HEK293 (cell line): ENCODE measurements around the gene MC2R.

ENCODE experiments used
- CTCF ChIA-PET: fragments of 350-600 bp; formaldehyde crosslinking; extraction: SDS; loops from one replicate; lab custom pipeline; 2021; ENCODE audit warnings: antibody characterized with exemption; lab: Yijun Ruan, JAX
- POLR2A ChIA-PET: fragments of 300-600 bp; formaldehyde crosslinking; extraction: SDS; loops from one replicate; lab custom pipeline; 2020; ENCODE audit warnings: antibody characterized with exemption, inconsistent platforms; lab: Yijun Ruan, JAX
- H3K27ac ChIP-seq: fragments of 200-500 bp; sonication (Bioruptor generic); 2 replicates; pipeline ENCODE4 v1.5.1; 2014; ENCODE audit warnings: low read depth, low read length, control low read depth, inconsistent platforms; ENCODE audit errors: extremely low read depth
- H3K36me3 ChIP-seq, 2 experiments: fragments of 200-500 bp in 1 of 2; sonication (Bioruptor generic) in 1 of 2; 1 replicate in 1 of 2; 2 replicates in 1 of 2; pipeline ENCODE4 v1.5.1; 2014 to 2017; ENCODE audit warnings: inconsistent platforms in 2 of 2, low read length in 2 of 2; ENCODE audit not compliant: control insufficient read depth in 2 of 2, insufficient read depth in 1 of 2
- H3K4me1 ChIP-seq: fragments of 200-500 bp; sonication (Bioruptor generic); 2 replicates; pipeline ENCODE4 v1.5.1; 2014; ENCODE audit warnings: mild to moderate bottlenecking, low read length, inconsistent platforms; ENCODE audit not compliant: control insufficient read depth, insufficient read depth
- H3K4me3 ChIP-seq: 2 replicates; pipeline ENCODE4 v1.5.1; 2011; ENCODE audit warnings: low read depth, mild to moderate bottlenecking, control low read depth, low read length, moderate library complexity
- H3K9me3 ChIP-seq: fragments of 200-500 bp; sonication (Bioruptor generic); 2 replicates; pipeline ENCODE4 v1.5.1; 2014; ENCODE audit warnings: low read depth, low read length, inconsistent platforms; ENCODE audit not compliant: control insufficient read depth, insufficient read depth
- SCRT1 ChIP-seq: fragments of 450-650 bp; formaldehyde crosslinking; IDR thresholded peaks from 2 replicates; pipeline ENCODE4 v1.5.1; 2016; ENCODE audit warnings: missing biosample characterization, missing genetic modification characterization, borderline replicate concordance
- SP3 ChIP-seq: fragments of 450-650 bp; formaldehyde crosslinking; IDR thresholded peaks from 2 replicates; pipeline ENCODE4 v1.5.1; 2016; ENCODE audit warnings: missing biosample characterization, missing genetic modification characterization
- TRIM28 ChIP-seq: IDR thresholded peaks from 2 replicates; pipeline ENCODE4 v1.6.1; 2011; ENCODE audit warnings: low read length, control low read depth, borderline replicate concordance
- ZBTB17 ChIP-seq: fragments of 450-650 bp; formaldehyde crosslinking; IDR thresholded peaks from 2 replicates; pipeline ENCODE4 v1.5.1; 2016; ENCODE audit warnings: missing biosample characterization, missing genetic modification characterization
- ZBTB7A ChIP-seq: fragments of 450-650 bp; formaldehyde crosslinking; IDR thresholded peaks from 2 replicates; pipeline ENCODE4 v1.5.1; 2016; ENCODE audit warnings: low read depth, missing biosample characterization, missing genetic modification characterization
- ZEB2 ChIP-seq: fragments of 450-650 bp; formaldehyde crosslinking; IDR thresholded peaks from 2 replicates; pipeline ENCODE4 v1.5.1; 2016; ENCODE audit warnings: missing biosample characterization, missing genetic modification characterization
- ZFP69B ChIP-seq: fragments of 450-650 bp; formaldehyde crosslinking; IDR thresholded peaks from 2 replicates; pipeline ENCODE4 v1.5.1; 2016; ENCODE audit warnings: missing biosample characterization, missing genetic modification characterization
- ZNF112 ChIP-seq: fragments of 450-650 bp; formaldehyde crosslinking; IDR thresholded peaks from 2 replicates; pipeline ENCODE4 v1.5.0; 2017; ENCODE audit warnings: missing biosample characterization, missing genetic modification characterization
- ZNF24 ChIP-seq: fragments of 450-650 bp; formaldehyde crosslinking; IDR thresholded peaks from 2 replicates; pipeline ENCODE4 v1.5.1; 2016; ENCODE audit warnings: missing biosample characterization, missing genetic modification characterization
- ZNF292 ChIP-seq: fragments of 450-650 bp; formaldehyde crosslinking; IDR thresholded peaks from 2 replicates; pipeline ENCODE4 v1.5.1; 2016; ENCODE audit warnings: low read depth, missing biosample characterization, missing genetic modification characterization, borderline replicate concordance
- ZNF341 ChIP-seq: fragments of 450-650 bp; formaldehyde crosslinking; IDR thresholded peaks from 2 replicates; pipeline ENCODE4; 2016; ENCODE audit warnings: low read depth, missing biosample characterization, missing genetic modification characterization
- ZNF404 ChIP-seq: fragments of 450-650 bp; formaldehyde crosslinking; IDR thresholded peaks from 2 replicates; pipeline ENCODE4 v1.5.1; 2017; ENCODE audit warnings: missing biosample characterization, missing genetic modification characterization
- ZNF433 ChIP-seq: fragments of 450-650 bp; formaldehyde crosslinking; IDR thresholded peaks from 2 replicates; pipeline ENCODE4 v1.5.1; 2016; ENCODE audit warnings: missing biosample characterization, missing genetic modification characterization, low read depth
- ZNF510 ChIP-seq: fragments of 450-650 bp; formaldehyde crosslinking; IDR thresholded peaks from 2 replicates; pipeline ENCODE4 v1.5.1; 2018; ENCODE audit warnings: mild to moderate bottlenecking, missing genetic modification characterization, missing biosample characterization; ENCODE audit not compliant: insufficient replicate concordance
- ZNF530 ChIP-seq: fragments of 450-650 bp; formaldehyde crosslinking; IDR thresholded peaks from 2 replicates; pipeline ENCODE4 v1.5.1; 2016; ENCODE audit warnings: low read depth, missing biosample characterization, missing genetic modification characterization
- ZNF561 ChIP-seq: fragments of 450-650 bp; IDR thresholded peaks from 2 replicates; pipeline ENCODE4 v1.5.1; 2018; ENCODE audit warnings: missing biosample characterization, missing genetic modification characterization, borderline replicate concordance
- ZNF621 ChIP-seq: fragments of 450-650 bp; formaldehyde crosslinking; IDR thresholded peaks from 2 replicates; pipeline ENCODE4 v1.5.1; 2017; ENCODE audit warnings: missing biosample characterization, missing genetic modification characterization
- ZNF785 ChIP-seq: fragments of 450-650 bp; formaldehyde crosslinking; IDR thresholded peaks from 2 replicates; pipeline ENCODE4 v1.5.1; 2016; ENCODE audit warnings: missing biosample characterization, missing genetic modification characterization
- ZNF830 ChIP-seq: fragments of 450-650 bp; IDR thresholded peaks from 2 replicates; pipeline ENCODE4 v1.5.0; 2018; ENCODE audit warnings: missing biosample characterization, missing genetic modification characterization, low read depth, mild to moderate bottlenecking, moderate library complexity
- TF ChIP-seq, protein P1 (sequence below): fragments of 450-650 bp; formaldehyde crosslinking; IDR thresholded peaks from 2 replicates; pipeline ENCODE4 v1.5.1; 2016; ENCODE audit warnings: missing biosample characterization, missing genetic modification characterization
- TF ChIP-seq, protein P2 (sequence below): fragments of 450-650 bp; formaldehyde crosslinking; IDR thresholded peaks from 2 replicates; pipeline ENCODE4 v1.5.1; 2016; ENCODE audit warnings: missing biosample characterization, missing genetic modification characterization
- TF ChIP-seq, protein P3 (sequence below): fragments of 450-650 bp; formaldehyde crosslinking; IDR thresholded peaks from 2 replicates; pipeline ENCODE4 v1.5.1; 2016; ENCODE audit warnings: missing biosample characterization, missing genetic modification characterization
- TF ChIP-seq, protein P4 (sequence below): fragments of 450-650 bp; formaldehyde crosslinking; IDR thresholded peaks from 2 replicates; pipeline ENCODE4; 2016; ENCODE audit warnings: missing biosample characterization, missing genetic modification characterization
- TF ChIP-seq, protein P5 (sequence below): fragments of 450-650 bp; formaldehyde crosslinking; IDR thresholded peaks from 2 replicates; pipeline ENCODE4 v1.5.1; 2016; ENCODE audit warnings: missing biosample characterization, missing genetic modification characterization, borderline replicate concordance

The MC2R gene

DNA sequence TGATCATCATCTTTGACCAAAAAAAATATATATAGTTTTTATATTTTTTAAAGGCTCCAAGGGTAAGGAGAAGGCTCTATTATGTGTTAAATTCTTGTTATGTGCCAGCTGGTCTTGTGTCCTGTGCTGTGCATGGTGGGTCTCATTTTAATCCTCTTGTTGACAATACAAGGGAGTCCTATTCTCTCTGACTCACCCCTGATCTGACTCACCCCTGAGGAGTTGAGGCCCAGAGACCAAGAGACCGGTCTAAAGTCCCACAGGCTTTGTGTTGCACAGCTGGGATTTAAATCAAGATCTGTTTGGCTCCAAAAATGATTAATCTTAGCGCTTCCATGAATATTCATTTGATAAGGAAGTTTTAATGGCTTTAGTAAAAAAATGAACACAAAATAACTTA lies 25.7 kb downstream of the MC2R start:
- no peak overlapping the region for H3K4me3 ChIP-seq
- CTCF ChIA-PET: no interaction called here
- TF ChIP-seq ZNF561 (no peak), ZNF24 (no peak)
- TF ChIP-seq, protein P1, sequence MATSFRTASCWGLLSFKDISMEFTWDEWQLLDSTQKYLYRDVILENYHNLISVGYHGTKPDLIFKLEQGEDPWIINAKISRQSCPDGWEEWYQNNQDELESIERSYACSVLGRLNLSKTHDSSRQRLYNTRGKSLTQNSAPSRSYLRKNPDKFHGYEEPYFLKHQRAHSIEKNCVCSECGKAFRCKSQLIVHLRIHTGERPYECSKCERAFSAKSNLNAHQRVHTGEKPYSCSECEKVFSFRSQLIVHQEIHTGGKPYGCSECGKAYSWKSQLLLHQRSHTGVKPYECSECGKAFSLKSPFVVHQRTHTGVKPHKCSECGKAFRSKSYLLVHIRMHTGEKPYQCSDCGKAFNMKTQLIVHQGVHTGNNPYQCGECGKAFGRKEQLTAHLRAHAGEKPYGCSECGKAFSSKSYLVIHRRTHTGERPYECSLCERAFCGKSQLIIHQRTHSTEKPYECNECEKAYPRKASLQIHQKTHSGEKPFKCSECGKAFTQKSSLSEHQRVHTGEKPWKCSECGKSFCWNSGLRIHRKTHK (tag by site-specific recombination): no peak
- TF ChIP-seq, protein P2, sequence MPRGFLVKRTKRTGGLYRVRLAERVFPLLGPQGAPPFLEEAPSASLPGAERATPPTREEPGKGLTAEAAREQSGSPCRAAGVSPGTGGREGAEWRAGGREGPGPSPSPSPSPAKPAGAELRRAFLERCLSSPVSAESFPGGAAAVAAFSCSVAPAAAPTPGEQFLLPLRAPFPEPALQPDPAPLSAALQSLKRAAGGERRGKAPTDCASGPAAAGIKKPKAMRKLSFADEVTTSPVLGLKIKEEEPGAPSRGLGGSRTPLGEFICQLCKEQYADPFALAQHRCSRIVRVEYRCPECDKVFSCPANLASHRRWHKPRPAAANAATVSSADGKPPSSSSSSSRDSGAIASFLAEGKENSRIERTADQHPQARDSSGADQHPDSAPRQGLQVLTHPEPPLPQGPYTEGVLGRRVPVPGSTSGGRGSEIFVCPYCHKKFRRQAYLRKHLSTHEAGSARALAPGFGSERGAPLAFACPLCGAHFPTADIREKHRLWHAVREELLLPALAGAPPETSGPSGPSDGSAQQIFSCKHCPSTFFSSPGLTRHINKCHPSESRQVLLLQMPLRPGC: no peak
- TF ChIP-seq, protein P3, sequence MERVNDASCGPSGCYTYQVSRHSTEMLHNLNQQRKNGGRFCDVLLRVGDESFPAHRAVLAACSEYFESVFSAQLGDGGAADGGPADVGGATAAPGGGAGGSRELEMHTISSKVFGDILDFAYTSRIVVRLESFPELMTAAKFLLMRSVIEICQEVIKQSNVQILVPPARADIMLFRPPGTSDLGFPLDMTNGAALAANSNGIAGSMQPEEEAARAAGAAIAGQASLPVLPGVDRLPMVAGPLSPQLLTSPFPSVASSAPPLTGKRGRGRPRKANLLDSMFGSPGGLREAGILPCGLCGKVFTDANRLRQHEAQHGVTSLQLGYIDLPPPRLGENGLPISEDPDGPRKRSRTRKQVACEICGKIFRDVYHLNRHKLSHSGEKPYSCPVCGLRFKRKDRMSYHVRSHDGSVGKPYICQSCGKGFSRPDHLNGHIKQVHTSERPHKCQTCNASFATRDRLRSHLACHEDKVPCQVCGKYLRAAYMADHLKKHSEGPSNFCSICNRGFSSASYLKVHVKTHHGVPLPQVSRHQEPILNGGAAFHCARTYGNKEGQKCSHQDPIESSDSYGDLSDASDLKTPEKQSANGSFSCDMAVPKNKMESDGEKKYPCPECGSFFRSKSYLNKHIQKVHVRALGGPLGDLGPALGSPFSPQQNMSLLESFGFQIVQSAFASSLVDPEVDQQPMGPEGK (tag by site-specific recombination): no peak
- TF ChIP-seq, protein P4, sequence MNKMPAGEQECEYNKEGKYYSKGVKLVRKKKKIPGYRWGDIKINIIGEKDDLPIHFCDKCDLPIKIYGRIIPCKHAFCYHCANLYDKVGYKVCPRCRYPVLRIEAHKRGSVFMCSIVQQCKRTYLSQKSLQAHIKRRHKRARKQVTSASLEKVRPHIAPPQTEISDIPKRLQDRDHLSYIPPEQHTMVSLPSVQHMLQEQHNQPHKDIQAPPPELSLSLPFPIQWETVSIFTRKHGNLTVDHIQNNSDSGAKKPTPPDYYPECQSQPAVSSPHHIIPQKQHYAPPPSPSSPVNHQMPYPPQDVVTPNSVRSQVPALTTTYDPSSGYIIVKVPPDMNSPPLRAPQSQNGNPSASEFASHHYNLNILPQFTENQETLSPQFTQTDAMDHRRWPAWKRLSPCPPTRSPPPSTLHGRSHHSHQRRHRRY (tag by site-specific recombination): no peak
- H3K9me3 ChIP-seq: no peaks in the 10 kb centered on the region
- H3K36me3 ChIP-seq: no peaks in the 10 kb centered on the region
- POLR2A ChIA-PET: no interaction called here
- no peaks in the 10 kb centered on the region for H3K4me1 ChIP-seq
- H3K27ac ChIP-seq: no peak overlapping the region

DNA sequence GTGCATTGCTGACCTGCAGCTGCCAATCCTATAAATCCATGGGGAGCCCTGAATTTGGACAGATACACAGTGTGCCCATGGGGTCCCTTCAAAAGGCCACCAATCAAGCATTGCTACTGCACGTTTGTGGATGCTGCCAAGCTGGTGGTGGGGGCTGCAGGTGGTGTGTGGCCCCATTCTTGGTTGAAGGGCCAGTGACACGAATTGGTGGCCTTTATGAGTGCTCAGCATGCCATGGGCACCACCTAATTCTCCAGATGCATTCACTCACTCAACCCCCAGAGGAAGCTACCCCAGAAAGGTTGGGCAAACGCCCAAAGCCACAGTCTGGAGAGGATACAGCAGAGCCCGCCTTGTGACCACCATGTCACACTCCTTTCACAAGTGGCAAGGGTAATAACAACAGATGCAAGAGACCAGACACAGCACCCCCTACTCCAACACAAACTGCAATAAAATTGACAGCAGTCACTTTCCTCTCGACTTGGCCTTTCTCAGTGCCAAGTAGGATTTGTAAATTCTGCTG lies 27.1 kb downstream of the MC2R start:
- ChIA-PET POLR2A (no interaction called here), CTCF (no interaction called here)
- no peak overlapping the region for H3K27ac ChIP-seq
- no peaks in the 10 kb centered on the region for H3K4me1 ChIP-seq
- no peak for TF ChIP-seq ZNF292 (tag by site-specific recombination)
- no peak for TF ChIP-seq ZEB2 (tag by site-specific recombination)
- TF ChIP-seq ZFP69B: no peak
- no peak for TF ChIP-seq ZNF830 (tag by site-specific recombination)
- TF ChIP-seq ZNF785 (tag by site-specific recombination): no peak
- TF ChIP-seq ZNF112 (tag by site-specific recombination): no peak
- no peak for TF ChIP-seq ZNF621 (tag by site-specific recombination)
- TF ChIP-seq, protein P5, sequence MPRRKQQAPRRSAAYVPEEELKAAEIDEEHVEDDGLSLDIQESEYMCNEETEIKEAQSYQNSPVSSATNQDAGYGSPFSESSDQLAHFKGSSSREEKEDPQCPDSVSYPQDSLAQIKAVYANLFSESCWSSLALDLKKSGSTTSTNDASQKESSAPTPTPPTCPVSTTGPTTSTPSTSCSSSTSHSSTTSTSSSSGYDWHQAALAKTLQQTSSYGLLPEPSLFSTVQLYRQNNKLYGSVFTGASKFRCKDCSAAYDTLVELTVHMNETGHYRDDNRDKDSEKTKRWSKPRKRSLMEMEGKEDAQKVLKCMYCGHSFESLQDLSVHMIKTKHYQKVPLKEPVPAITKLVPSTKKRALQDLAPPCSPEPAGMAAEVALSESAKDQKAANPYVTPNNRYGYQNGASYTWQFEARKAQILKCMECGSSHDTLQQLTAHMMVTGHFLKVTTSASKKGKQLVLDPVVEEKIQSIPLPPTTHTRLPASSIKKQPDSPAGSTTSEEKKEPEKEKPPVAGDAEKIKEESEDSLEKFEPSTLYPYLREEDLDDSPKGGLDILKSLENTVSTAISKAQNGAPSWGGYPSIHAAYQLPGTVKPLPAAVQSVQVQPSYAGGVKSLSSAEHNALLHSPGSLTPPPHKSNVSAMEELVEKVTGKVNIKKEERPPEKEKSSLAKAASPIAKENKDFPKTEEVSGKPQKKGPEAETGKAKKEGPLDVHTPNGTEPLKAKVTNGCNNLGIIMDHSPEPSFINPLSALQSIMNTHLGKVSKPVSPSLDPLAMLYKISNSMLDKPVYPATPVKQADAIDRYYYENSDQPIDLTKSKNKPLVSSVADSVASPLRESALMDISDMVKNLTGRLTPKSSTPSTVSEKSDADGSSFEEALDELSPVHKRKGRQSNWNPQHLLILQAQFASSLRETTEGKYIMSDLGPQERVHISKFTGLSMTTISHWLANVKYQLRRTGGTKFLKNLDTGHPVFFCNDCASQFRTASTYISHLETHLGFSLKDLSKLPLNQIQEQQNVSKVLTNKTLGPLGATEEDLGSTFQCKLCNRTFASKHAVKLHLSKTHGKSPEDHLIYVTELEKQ: no peak
- no peak for TF ChIP-seq ZNF404
- no peak for TF ChIP-seq SCRT1 (tag by site-specific recombination)
- TF ChIP-seq SP3: no peak
- no peak for TF ChIP-seq ZNF530
- TF ChIP-seq TRIM28: no peak
- TF ChIP-seq ZNF341 (tag by site-specific recombination): no peak
- TF ChIP-seq ZNF510 (tag by site-specific recombination): no peak
- TF ChIP-seq ZBTB17 (tag by site-specific recombination): no peak
- TF ChIP-seq ZNF433 (tag by site-specific recombination): no peak
- no peak for TF ChIP-seq ZBTB7A (tag by site-specific recombination)
- no peaks in the 10 kb centered on the region for H3K9me3 ChIP-seq
- H3K36me3 ChIP-seq: no peaks in the 10 kb centered on the region
- no peak overlapping the region for H3K4me3 ChIP-seq
